K562 (cell line): ENCODE data around the gene UBE2I.
A peak's percentile ranks its signal among the peaks of the same experiment; 100 is the strongest.

Experiments
- CTCF ChIP-seq, 3 experiments: IDR thresholded peaks in 2 of 3; conservative IDR thresholded peaks in 1 of 3; 2 replicates each; pipeline ENCODE4 v1.5.1; 2011 to 2012; ENCODE audit warnings: low read length in 3 of 3, mild to moderate bottlenecking in 3 of 3, control low read depth in 2 of 3, improper control_type of control experiment in 1 of 3, inconsistent platforms in 1 of 3, low read depth in 1 of 3, mixed read lengths in 1 of 3, moderate library complexity in 1 of 3; ENCODE audit not compliant: insufficient read depth in 2 of 3
- EGR1 ChIP-seq: fragments of 450-650 bp; conservative IDR thresholded peaks from 2 replicates; pipeline ENCODE4 v1.6.1; 2017; ENCODE audit warnings: mild to moderate bottlenecking
- HCFC1 ChIP-seq: IDR thresholded peaks from 2 replicates; pipeline ENCODE4 v1.6.1; 2012; ENCODE audit warnings: low read depth, low read length, improper control_type of control experiment
- HIVEP1 ChIP-seq: fragments of 250-450 bp; sonication (Bioruptor Pico); IDR thresholded peaks from 2 replicates; pipeline ENCODE4 v1.4.0; 2020; ENCODE audit warnings: mild to moderate bottlenecking
- KDM4B ChIP-seq, 2 experiments: fragments of 450-650 bp in 1 of 2; sonication (generic) in 1 of 2; IDR thresholded peaks; 2 replicates each; pipeline ENCODE4 v1.6.1; 2016 to 2017; ENCODE audit warnings: borderline replicate concordance in 2 of 2, antibody characterized with exemption in 1 of 2, low read depth in 1 of 2, mild to moderate bottlenecking in 1 of 2
- MTA2 ChIP-seq: fragments of 450-650 bp; IDR thresholded peaks from 2 replicates; pipeline ENCODE4 v1.6.1; 2016; ENCODE audit warnings: low read depth
- MYC ChIP-seq, 2 experiments: fragments of 250-450 bp in 1 of 2; sonication (Bioruptor Pico) in 1 of 2; IDR thresholded peaks; 2 replicates each; pipeline versions ENCODE4 v1.5.1 to v1.6.1; 2012 to 2021; ENCODE audit warnings: low read depth in 2 of 2, borderline replicate concordance in 1 of 2, improper control_type of control experiment in 1 of 2, low read length in 1 of 2, mild to moderate bottlenecking in 1 of 2, moderate library complexity in 1 of 2
- NFYB ChIP-seq: IDR thresholded peaks from 2 replicates; pipeline ENCODE4 v1.6.1; 2011; ENCODE audit warnings: mild to moderate bottlenecking, moderate library complexity; ENCODE audit not compliant: insufficient read length; ENCODE audit errors: extremely low read depth
- RBM39 ChIP-seq: fragments of 200-400 bp; formaldehyde crosslinking; optimal IDR thresholded peaks from 2 replicates; pipeline ENCODE3; 2018; ENCODE audit warnings: low read depth, low read length
- RCOR1 ChIP-seq, 2 experiments: IDR thresholded peaks; 2 replicates each; pipeline ENCODE4 v1.6.1; 2012; ENCODE audit warnings: low read depth in 2 of 2, low read length in 2 of 2, borderline replicate concordance in 1 of 2, improper control_type of control experiment in 1 of 2
- RFX1 ChIP-seq: fragments of 450-650 bp; IDR thresholded peaks from 2 replicates; pipeline ENCODE4 v1.6.1; 2016; ENCODE audit warnings: mild to moderate bottlenecking, moderate library complexity
- SIRT6 ChIP-seq: IDR thresholded peaks from one replicate; pipeline ENCODE4 v1.6.1; 2012; ENCODE audit warnings: low read depth, mild to moderate bottlenecking, control low read depth, inconsistent platforms, low read length, moderate library complexity
- SRF ChIP-seq, 2 experiments: fragments of 250-450, 450-650 bp in 1 of 2; sonication (Bioruptor Pico) in 1 of 2; sonication (generic) in 1 of 2; formaldehyde crosslinking; IDR thresholded peaks; 2 replicates each; pipeline versions ENCODE4 v1.5.0 to v1.5.1; 2020 to 2022; ENCODE audit warnings: mild to moderate bottlenecking in 1 of 2, missing genetic modification reagents in 1 of 2
- STAG1 ChIP-seq: sonication (generic); formaldehyde crosslinking; IDR thresholded peaks from 2 replicates; pipeline ENCODE4 v1.5.0; 2020; ENCODE audit warnings: missing genetic modification reagents, borderline replicate concordance

DNA sequence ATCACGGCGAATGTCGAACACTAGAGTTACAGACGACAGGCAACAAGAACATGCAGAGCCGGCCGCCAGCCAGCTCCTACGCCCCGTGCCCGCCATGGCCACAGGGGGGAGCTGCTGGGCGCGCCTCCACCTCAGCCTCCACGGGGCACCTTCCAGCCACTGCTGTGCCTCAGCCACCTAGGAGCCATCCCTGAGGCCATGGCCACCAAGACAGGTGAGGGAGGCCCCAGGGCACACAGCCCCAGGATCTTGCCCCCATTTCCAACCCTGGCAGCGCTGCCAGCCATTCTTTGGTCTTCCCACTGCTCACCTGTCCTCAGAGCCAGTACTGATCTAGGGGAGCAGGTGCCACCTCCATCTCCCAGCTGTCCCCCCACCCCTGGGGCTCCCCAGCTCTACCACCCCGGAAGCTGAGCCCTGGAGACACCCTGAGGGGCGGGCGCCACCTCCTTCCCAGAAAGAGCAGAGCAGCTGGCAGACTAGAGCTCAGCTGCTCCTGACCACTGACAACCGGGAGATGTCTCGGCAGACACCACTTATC lies 54.1 kb downstream of the UBE2I start:
- TF ChIP-seq EGR1 (no peak), KDM4B (IDR thresholded peaks at IDR 0.05; ENCODE audit: borderline replicate concordance in 2 of 2, low read depth in 1 of 2) (no peak), CTCF (IDR thresholded peaks at IDR 0.05 in 2 of 3, conservative IDR thresholded peaks at IDR 0.05 in 1 of 3; ENCODE audit: insufficient read depth in 2 of 3, low read depth in 1 of 3, low read length in 3 of 3) (peak; percentile 79 to 94 (median 91)), RBM39 (no peak), RCOR1 (IDR thresholded peaks at IDR 0.05; ENCODE audit: borderline replicate concordance in 1 of 2, low read depth in 2 of 2, low read length in 2 of 2) (no peak), NFYB (no peak), HIVEP1 (no peak), STAG1 (CRISPR knock-in tag) (peak; percentile 50; the same call in 1 of the 2 replicates), HCFC1 (no peak), MYC (IDR thresholded peaks at IDR 0.05; ENCODE audit: low read depth, low read length) (0 out of 2 replicates have a peak, but pooled peaks have one; percentile 39), MYC (CRISPR knock-in tag; IDR thresholded peaks at IDR 0.05; ENCODE audit: borderline replicate concordance, low read depth) (no peak), RFX1 (no peak), SIRT6 (no peak), MTA2 (no peak), SRF (CRISPR knock-in tag; IDR thresholded peaks at IDR 0.05) (no peak)
